Measurements from ENCODE around the gene GALNT10. TPM values are rescaled to one million over a fixed set of nuclear protein-coding genes. Genes with fewer than 3 reads are reported as not detected.

The GALNT10 gene
- total RNA-seq, 1 donor from 2014 or later: 11.5 TPM

DNA sequence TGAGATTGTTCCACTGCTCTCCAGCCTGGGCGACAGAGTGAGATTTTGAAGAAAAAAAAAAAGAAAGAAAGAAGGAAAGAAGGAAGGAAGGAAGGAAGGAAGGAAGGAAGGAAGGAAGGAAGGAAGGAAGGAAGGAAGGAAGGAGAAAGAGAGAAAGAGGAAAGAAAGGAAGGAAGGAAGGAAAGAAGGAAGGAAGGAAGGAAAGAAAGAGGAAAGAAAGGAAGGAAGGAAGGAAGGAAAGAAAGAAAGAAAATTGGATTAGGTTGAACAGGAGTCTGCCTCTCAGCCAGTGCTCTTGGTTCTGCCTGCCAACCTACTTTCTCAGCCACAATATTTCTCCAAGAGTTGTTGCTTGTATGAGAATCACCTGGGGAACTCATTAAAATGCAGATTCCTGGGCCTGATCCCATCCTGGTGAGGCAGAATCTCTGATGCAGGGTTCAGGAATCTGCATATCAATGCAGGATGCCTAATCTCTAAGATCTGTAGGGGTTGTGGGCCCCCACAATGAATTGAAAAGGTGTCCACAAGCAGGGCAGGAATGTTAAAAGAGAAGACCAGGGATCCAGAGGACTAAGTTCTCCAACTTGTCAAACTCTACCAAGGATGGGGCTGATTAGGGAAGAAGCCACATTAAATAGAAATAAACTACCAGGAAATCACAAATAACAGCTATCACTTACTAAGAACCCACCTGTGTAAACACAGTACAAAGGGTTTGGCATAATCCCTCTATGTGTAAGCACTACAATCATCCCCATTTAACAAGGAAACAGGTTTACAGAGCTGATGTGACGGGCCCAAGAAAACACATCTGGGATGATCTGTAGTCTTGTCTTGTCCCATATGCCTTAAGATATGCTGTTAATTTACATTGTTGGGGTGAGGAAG is 23.4 kb upstream of the GALNT10 start:
- H3K4me1 ChIP-seq: peaks cover 7% of the 10 kb centered on the region
- no peak for DNase-seq (ENCODE audit: extremely low spot score in 2 of 2)
- H3K9me3 ChIP-seq: no peaks in the 10 kb centered on the region
- intact Hi-C loops (cut with DNase I): no loop called here
- no peak overlapping the region for H3K27ac ChIP-seq
- H3K27me3 ChIP-seq: no peaks in the 10 kb centered on the region
- no peak for TF ChIP-seq POLR2A (IDR thresholded peaks at IDR 0.05)
- no peak for TF ChIP-seq POLR2AphosphoS5 (IDR thresholded peaks at IDR 0.05; ENCODE audit: insufficient read depth in 1 of 2, low read depth in 1 of 2)
- TF ChIP-seq, protein P1, sequence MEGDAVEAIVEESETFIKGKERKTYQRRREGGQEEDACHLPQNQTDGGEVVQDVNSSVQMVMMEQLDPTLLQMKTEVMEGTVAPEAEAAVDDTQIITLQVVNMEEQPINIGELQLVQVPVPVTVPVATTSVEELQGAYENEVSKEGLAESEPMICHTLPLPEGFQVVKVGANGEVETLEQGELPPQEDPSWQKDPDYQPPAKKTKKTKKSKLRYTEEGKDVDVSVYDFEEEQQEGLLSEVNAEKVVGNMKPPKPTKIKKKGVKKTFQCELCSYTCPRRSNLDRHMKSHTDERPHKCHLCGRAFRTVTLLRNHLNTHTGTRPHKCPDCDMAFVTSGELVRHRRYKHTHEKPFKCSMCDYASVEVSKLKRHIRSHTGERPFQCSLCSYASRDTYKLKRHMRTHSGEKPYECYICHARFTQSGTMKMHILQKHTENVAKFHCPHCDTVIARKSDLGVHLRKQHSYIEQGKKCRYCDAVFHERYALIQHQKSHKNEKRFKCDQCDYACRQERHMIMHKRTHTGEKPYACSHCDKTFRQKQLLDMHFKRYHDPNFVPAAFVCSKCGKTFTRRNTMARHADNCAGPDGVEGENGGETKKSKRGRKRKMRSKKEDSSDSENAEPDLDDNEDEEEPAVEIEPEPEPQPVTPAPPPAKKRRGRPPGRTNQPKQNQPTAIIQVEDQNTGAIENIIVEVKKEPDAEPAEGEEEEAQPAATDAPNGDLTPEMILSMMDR (IDR thresholded peaks at IDR 0.05): no peak
- H3K4me3 ChIP-seq: no peak overlapping the region
- H3K36me3 ChIP-seq: no peaks in the 10 kb centered on the region

DNA sequence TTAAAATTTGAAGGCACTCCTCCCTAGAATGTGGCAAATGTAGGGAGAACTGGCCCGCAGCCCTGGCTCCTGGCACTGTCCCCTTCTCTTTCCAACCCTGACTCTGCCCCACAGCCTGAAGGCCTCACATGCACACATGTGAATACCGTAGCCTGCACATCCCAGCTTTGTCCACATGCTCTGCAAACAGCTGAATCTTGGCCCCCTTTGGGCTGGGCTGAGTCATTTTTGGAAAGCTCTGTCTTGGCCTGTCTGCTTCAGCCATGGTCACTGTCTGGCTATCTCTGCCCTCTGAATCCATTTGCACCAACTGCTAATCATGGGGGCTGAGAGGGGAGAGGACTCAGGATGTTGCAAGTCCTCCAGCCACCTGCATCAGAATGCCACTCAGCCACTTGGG is 22.1 kb upstream of the GALNT10 start:
- Histone ChIP-seq H3K27me3 (no peaks in the 10 kb centered on the region), H3K36me3 (no peaks in the 10 kb centered on the region), H3K4me1 (no peaks in the 10 kb centered on the region), H3K4me3 (no peak overlapping the region), H3K9me3 (no peaks in the 10 kb centered on the region), H3K27ac (no peak overlapping the region)
- intact Hi-C loops (cut with DNase I): no loop called here
- no peak for DNase-seq (ENCODE audit: extremely low spot score in 2 of 2)
- TF ChIP-seq POLR2AphosphoS5 (IDR thresholded peaks at IDR 0.05; ENCODE audit: insufficient read depth in 1 of 2, low read depth in 1 of 2) (no peak), POLR2A (IDR thresholded peaks at IDR 0.05) (no peak)
- TF ChIP-seq, protein P1 (IDR thresholded peaks at IDR 0.05): no peak

DNA sequence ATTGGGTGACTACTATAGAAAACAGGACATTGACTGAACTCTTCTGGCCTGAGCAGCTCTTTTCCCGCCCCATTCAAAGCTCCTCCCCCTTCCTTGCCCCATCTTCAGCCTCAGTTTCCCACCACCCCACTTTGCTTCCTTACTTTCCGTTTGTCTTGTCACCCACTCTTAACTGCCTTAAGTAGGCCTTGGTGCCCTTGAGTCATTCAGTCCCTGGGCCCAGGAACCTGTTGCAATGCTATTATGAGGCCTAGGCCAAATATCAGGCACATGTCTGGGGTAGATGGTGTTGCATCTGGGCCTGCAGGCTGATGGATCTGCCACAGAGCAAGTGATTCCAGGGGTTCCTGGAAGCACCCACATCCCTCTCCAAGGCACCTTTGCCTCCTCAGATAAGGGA is 17.7 kb upstream of the GALNT10 start:
- intact Hi-C loops (cut with DNase I): no loop called here
- TF ChIP-seq POLR2A (IDR thresholded peaks at IDR 0.05) (no peak), POLR2AphosphoS5 (IDR thresholded peaks at IDR 0.05; ENCODE audit: insufficient read depth in 1 of 2, low read depth in 1 of 2) (no peak)
- TF ChIP-seq, protein P1 (IDR thresholded peaks at IDR 0.05): no peak
- H3K9me3 ChIP-seq: no peaks in the 10 kb centered on the region
- H3K4me1 ChIP-seq: no peaks in the 10 kb centered on the region
- DNase-seq (ENCODE audit: extremely low spot score in 2 of 2): no peak
- no peaks in the 10 kb centered on the region for H3K27me3 ChIP-seq
- no peak overlapping the region for H3K4me3 ChIP-seq
- H3K36me3 ChIP-seq: no peaks in the 10 kb centered on the region
- no peak overlapping the region for H3K27ac ChIP-seq

DNA sequence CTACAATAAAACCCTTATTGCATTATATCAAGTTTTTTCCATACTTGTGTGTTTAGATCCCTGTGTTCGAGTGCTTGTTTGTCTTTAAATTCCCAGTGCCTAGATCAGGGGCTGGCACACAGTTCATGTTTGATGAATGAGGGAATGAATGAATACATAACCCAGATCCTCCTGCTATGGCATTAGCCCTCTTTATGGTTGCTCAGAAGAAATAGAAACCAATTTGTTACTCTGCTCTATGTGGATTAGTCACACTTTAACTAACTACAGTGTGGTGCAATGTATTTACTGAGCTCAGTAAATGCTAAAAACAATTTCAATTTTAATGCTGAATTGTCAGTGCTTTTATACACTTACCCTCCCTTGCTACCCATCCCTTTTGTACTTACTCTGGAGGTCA is 16.4 kb upstream of the GALNT10 start:
- intact Hi-C loops (cut with DNase I): no loop called here
- no peaks in the 10 kb centered on the region for H3K27me3 ChIP-seq
- TF ChIP-seq POLR2AphosphoS5 (IDR thresholded peaks at IDR 0.05; ENCODE audit: insufficient read depth in 1 of 2, low read depth in 1 of 2) (no peak), POLR2A (IDR thresholded peaks at IDR 0.05) (no peak)
- TF ChIP-seq, protein P1 (IDR thresholded peaks at IDR 0.05): no peak
- H3K4me3 ChIP-seq: no peak overlapping the region
- DNase-seq (ENCODE audit: extremely low spot score in 2 of 2): no peak
- no peak overlapping the region for H3K27ac ChIP-seq
- peaks cover 2% of the 10 kb centered on the region for H3K4me1 ChIP-seq
- H3K36me3 ChIP-seq: no peaks in the 10 kb centered on the region
- no peaks in the 10 kb centered on the region for H3K9me3 ChIP-seq

DNA sequence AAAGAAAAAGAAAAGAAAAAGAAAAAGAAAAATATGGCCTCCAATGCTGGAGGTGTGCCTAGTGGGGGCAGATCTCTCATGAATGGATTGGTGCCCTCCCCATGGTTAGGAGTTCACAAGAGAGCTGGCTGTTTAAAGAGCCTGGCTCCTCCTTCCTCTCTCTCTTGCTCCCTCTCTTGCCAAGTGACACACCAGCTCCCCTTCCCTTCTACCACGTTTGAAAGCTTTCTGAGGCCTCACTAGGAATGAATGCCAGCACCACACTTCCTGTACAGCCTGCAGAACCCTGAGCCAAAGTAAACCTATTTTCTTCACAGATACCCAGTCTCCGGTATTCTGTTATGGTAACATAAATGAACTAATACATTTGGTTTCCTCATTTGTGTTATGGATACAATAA is 14.4 kb upstream of the GALNT10 start:
- H3K27ac ChIP-seq: no peak overlapping the region
- TF ChIP-seq POLR2A (IDR thresholded peaks at IDR 0.05): no peak
- TF ChIP-seq, protein P1 (IDR thresholded peaks at IDR 0.05): no peak
- TF ChIP-seq POLR2AphosphoS5 (IDR thresholded peaks at IDR 0.05; ENCODE audit: insufficient read depth in 1 of 2, low read depth in 1 of 2): no peak
- DNase-seq (ENCODE audit: extremely low spot score in 2 of 2): no peak
- H3K9me3 ChIP-seq: no peaks in the 10 kb centered on the region
- no peaks in the 10 kb centered on the region for H3K36me3 ChIP-seq
- intact Hi-C loops (cut with DNase I): loop anchor here (5.0 kb wide), 1 partner anchor 94 kb away; no protein-coding TSS in a partner anchor
- H3K27me3 ChIP-seq: no peaks in the 10 kb centered on the region
- H3K4me3 ChIP-seq: no peak overlapping the region
- H3K4me1 ChIP-seq: peaks cover 4% of the 10 kb centered on the region
